Testis (tissue), 3 donors: Measurements from ENCODE around the gene LTN1. TPM values are rescaled to one million over a fixed set of nuclear protein-coding genes. Genes with fewer than 3 reads are reported as not detected.

Experiments
- DNase-seq: peaks from one replicate; pipeline ENCODE4 v3.0.0-alpha.2; 2019
- H3K27ac ChIP-seq, 2 donors: fragments of 200-600 bp; sonication (generic); one replicate each; pipeline ENCODE4 v1.5.1; 2019
- H3K27me3 ChIP-seq: fragments of 200-600 bp; sonication (generic); one replicate; pipeline ENCODE4 v1.5.1; 2019
- H3K36me3 ChIP-seq: fragments of 200-600 bp; sonication (generic); one replicate; pipeline ENCODE4 v1.5.1; 2017; ENCODE audit warnings: low read depth; ENCODE audit errors: missing control alignments
- H3K4me1 ChIP-seq: fragments of 200-600 bp; sonication (generic); one replicate; pipeline ENCODE4 v1.5.1; 2019
- H3K4me3 ChIP-seq, 2 donors: fragments of 200-600 bp; sonication (generic); one replicate each; pipeline ENCODE4 v1.5.1; 2017 to 2019
- H3K9me3 ChIP-seq: fragments of 200-600 bp; sonication (generic); one replicate; pipeline ENCODE4 v1.5.1; 2017
- CTCF ChIP-seq, 3 experiments: fragments of 450-650 bp in 2 of 3; fragments of 200-600 bp in 1 of 3; sonication (generic) in 1 of 3; IDR thresholded peaks; one replicate each; pipeline ENCODE4 v1.5.1; 2016 to 2019; ENCODE audit warnings: antibody characterized with exemption in 3 of 3, mild to moderate bottlenecking in 2 of 3, moderate library complexity in 1 of 3
- POLR2A ChIP-seq: fragments of 450-650 bp; IDR thresholded peaks from one replicate; pipeline ENCODE4 v1.6.1; 2017; ENCODE audit warnings: antibody characterized with exemption, mild to moderate bottlenecking, moderate library complexity
- WGBS, 2 donors: methylation state at CpG; one replicate each; pipeline ENCODE4 v1.1.5; 2018; 5-methylcytosine and 5-hydroxymethylcytosine counted together
- intact Hi-C: fragments of 100-400 bp; cut with DNase I; formaldehyde crosslinking; loops from one replicate; pipeline ENCODE4 v1.15.1; 2023; ENCODE audit warnings: low total_unique reads
- polyA plus RNA-seq: library from polyadenylated mRNA; stranded (reverse); fragments of 350-450 nt; fragmentation: Illumina TruSeq; extraction: RNeasy Lipid Tissue Mini Kit (QIAGEN cat#74804); gene quantifications from one replicate; pipeline ENCODE4 v1.2.3, GENCODE V29; 2014; ENCODE audit warnings: low read depth, low replicate concordance; ENCODE audit not compliant: insufficient read depth
- total RNA-seq, 2 donors: library from RNA; depleted of rRNA; stranded (reverse); fragments of >200 nt; gene quantifications; one replicate each; pipeline ENCODE4 v1.2.3, GENCODE V29; 2016

Gene LTN1
- total and polyA plus RNA-seq, 3 donors from 2014 or later: 22.1 to 47.2 (median 34.1) TPM

GRCh38 chr21:29030909-29031308, 38.2 kb upstream of the LTN1 start:
- H3K4me1 ChIP-seq: peaks cover 9% of the 10 kb centered on the region
- DNase-seq: no peak
- H3K27me3 ChIP-seq: no peaks in the 10 kb centered on the region
- H3K9me3 ChIP-seq: no peaks in the 10 kb centered on the region
- H3K27ac ChIP-seq: no peak overlapping the region
- intact Hi-C loops: no loop called here
- H3K4me3 ChIP-seq: no peak overlapping the region
- 83 to 100% methylated on average over 1 of the region's 1 CpG for WGBS, 2 donors
- H3K36me3 ChIP-seq: no peaks in the 10 kb centered on the region
- TF ChIP-seq POLR2A (no peak), CTCF (IDR thresholded peaks at IDR 0.05) (no peak)

GRCh38 chr21:29029524-29029923, 36.8 kb upstream of the LTN1 start:
- H3K27me3 ChIP-seq: no peaks in the 10 kb centered on the region
- no peak overlapping the region for H3K4me3 ChIP-seq
- DNase-seq: no peak
- intact Hi-C loops: no loop called here
- no peak overlapping the region for H3K27ac ChIP-seq
- no peaks in the 10 kb centered on the region for H3K9me3 ChIP-seq
- no peaks in the 10 kb centered on the region for H3K36me3 ChIP-seq
- WGBS, 2 donors: 81 to 94% methylated on average over 1 of the region's 1 CpG
- H3K4me1 ChIP-seq: peaks cover 14% of the 10 kb centered on the region
- TF ChIP-seq POLR2A: no peak
- TF ChIP-seq CTCF (IDR thresholded peaks at IDR 0.05): no peak

GRCh38 chr21:29025328-29025713, 32.6 kb upstream of the LTN1 start:
- DNase-seq: no peak
- H3K27me3 ChIP-seq: no peaks in the 10 kb centered on the region
- intact Hi-C loops: no loop called here
- peak overlapping the region; percentile 76 to 88 for H3K4me3 ChIP-seq
- 0 to 1% methylated on average over 6 of the region's 6 CpGs for WGBS, 2 donors
- no peaks in the 10 kb centered on the region for H3K9me3 ChIP-seq
- peaks cover 8% of the 10 kb centered on the region for H3K4me1 ChIP-seq
- no peaks in the 10 kb centered on the region for H3K36me3 ChIP-seq
- TF ChIP-seq POLR2A: no peak
- TF ChIP-seq CTCF (IDR thresholded peaks at IDR 0.05): no peak
- peak overlapping the region; percentile 98 for H3K27ac ChIP-seq

GRCh38 chr21:29024474-29025327, 32.0 kb upstream of the LTN1 start, which contains the start of gene USP16:
Gene USP16, plus strand, starts transcription at chr21:29024668. Its CDS starts 3,246 bp downstream, at chr21:29027914.
- Histone ChIP-seq H3K27me3 (no peaks in the 10 kb centered on the region), H3K4me3 (peak within 1 kb of the TSS; percentile 76 to 88), H3K27ac (peak within 1 kb of the TSS; percentile 98), H3K9me3 (no peaks in the 10 kb centered on the region), H3K4me1 (peaks cover 8% of the 10 kb centered on the region), H3K36me3 (no peaks in the 10 kb centered on the region)
- 0% methylated on average over 21 to 48 of the region's 48 CpGs for WGBS, 2 donors
- TF ChIP-seq POLR2A (no peak), CTCF (IDR thresholded peaks at IDR 0.05) (peak in 1 of 3 experiments; percentile 41)
- intact Hi-C loops: no loop called here
- DNase-seq: peak; percentile 97
